GM19328 (cell line): Measurements from ENCODE around the gene FAM185A.
"Not testable (repeated sequence)": the region's sequence is repeated elsewhere in the genome, so short reads cannot be mapped to it uniquely, and the experiment has no call there.

ENCODE experiments used
- ATAC-seq: cut with Tn5 transposase; IDR thresholded peaks from one replicate; pipeline ENCODE4 v1.9.1; 2021; ENCODE audit warnings: mild to moderate bottlenecking, moderate library complexity; ENCODE audit not compliant: unreplicated experiment

FAM185A gene

GRCh38 chr7:102828286-102828685 is 79.5 kb downstream of the FAM185A start:
- no peak for ATAC-seq

- ATAC-seq, result no peak
Measured at GRCh38 chr7:102829075-102829474, 80.3 kb downstream of the FAM185A start.

- no peak for ATAC-seq
Measured at GRCh38 chr7:102830197-102830596, 81.4 kb downstream of the FAM185A start.

DNA sequence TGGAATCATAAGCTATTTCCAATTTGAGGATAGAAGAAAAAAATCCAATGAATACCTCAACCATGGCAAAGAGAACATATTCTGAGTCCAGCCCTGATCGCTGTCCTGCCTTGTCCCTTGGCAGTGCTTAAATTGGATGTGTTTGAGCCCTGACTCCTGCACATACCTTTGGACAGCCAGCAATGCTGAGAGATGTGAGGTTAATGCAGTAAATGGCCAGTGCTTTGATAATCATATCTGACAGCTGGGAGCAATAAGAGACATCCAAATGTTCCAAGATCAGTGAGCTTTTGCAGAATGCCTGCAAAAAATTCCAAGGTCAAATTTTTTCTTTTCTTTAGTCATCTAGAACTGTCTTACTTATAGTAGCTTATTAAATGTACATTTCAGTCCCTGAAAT is 83.9 kb downstream of the FAM185A start:
- no peak for ATAC-seq

- ATAC-seq, result no peak
Measured at GRCh38 chr7:102833343-102833742, 84.5 kb downstream of the FAM185A start.

DNA sequence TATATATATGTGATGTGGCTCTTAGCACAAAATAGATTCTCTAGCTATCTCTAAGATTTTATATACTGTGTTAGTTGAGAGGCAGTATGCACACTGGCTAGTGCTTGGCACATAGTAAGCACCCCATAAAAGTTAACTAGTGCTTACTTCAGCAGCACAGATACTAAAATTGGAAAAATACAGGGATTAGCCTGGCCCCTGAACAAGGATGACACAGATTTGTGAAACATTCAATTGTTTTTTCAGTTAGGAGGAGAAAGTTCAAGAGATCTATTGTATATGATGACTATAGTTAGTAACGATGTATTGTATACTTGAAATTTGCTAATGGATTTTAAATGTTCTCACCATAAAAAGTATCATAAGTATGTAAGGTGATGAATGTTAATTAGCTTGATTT is 85.7 kb downstream of the FAM185A start:
- no peak for ATAC-seq

DNA sequence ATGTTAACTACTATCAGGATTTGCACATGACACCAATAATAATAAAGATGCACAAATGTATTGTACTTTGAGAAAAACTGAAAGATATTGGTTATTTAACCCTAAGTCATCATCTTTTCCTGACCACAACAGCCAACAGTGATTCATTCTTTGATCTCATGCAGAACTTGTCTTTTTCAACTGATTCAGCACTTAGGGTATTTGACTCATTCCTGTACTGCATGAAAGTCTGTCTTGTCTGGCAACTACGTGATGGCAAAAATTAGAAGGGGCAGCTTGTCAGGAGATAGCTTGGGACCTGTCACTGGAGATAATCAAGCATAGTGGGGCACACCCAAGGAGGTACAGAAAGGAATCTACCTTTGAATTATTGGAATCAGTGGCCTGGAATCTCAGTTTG is 86.2 kb downstream of the FAM185A start:
- ATAC-seq, result no peak

DNA sequence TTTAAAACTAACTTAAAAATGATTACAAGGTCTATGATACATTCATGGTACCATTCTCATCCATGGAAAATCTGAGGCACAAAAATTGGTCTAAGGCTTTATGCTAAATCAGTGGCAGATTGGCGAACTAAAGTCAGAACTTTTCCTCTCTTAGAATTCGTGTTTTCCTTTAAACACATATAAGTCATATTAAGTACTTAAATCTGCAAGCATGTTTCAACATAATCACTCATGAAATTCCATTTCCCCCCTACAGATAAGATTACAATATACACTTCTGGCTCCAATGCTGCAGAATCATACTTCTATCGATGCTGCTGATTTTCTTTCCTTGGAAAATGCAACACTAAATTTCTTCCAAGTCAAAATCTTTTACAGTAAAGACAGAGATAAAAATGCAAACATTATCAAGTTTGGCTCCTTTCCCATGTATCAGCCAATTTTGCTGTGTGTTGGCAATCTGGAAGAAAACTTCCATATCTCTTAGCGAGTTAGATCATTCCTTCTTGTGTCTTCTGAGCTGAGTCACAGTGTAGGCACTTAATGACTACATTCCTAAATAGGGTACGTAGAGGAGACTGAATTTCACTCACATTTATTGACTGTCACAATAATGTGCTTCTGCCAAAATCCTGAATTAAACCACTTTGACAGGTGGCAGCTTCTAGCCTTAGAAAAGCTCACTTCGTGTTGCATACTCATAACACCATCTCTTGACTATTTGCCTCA is 87.6 kb downstream of the FAM185A start:
- no peak for ATAC-seq

GRCh38 chr7:102836977-102837376 is 88.2 kb downstream of the FAM185A start:
- ATAC-seq, result no peak

DNA sequence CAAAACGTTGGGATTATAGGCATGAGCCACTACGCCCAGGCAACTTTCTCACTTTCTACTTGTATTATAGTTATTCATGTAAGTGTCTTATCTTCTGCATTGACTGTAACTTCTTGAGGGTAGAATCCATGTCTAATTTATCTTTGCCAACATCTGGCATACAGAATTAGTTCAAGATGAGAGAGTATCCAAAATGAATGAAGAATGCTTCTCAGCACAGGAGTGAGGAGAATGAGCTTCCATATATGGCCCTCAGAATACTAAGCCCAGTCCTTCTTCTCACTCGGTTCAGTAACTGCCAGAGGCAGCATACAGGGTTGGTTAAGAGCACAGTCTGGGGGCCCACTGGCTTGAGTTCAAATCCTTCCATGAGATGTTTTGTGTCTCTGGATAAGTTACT is 89.0 kb downstream of the FAM185A start:
- no peak for ATAC-seq

DNA sequence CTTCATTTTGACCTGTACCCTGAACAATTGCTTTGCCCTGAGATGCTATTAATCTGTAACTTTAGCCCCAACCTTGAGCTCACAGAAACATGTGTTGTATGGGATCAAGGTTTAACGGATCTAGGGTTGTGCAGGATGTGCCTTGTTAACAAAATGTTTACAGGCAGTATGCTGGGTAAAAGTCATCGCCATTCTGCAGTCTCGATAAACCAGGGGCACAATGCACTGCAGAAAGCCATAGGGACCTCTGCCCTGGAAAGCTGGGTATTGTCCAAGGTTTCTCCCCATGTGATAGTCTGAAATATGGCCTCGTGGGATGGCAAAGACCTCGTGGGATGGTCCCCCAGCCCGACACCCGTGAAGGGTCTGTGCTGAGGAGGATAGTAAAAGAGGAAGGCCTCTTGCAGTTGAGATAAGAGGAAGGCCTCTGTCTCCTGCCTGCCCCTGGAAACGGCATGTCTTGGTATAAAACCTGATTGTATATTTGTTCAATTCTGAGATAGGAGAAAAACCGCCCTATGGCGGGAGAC is 89.8 kb downstream of the FAM185A start:
- ATAC-seq, result not testable (repeated sequence)

DNA sequence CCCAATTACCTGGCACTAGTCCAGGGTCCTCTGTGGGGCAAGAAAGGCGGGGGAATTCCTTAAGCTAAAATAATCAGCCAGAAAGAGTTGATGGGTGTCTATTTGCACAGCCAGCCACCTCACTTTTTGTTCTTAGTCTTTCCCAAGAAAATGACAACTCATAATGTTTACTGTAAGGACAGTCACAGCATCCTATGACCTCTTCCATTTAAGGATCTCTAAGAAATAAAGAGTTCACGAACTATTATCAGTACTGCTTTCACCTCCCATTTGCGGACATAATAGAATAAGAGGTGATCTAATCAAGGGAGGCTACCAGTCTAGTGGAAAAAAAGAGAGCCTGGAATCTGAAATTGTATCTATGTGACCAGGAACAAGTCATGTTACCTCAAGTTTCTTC is 91.6 kb downstream of the FAM185A start:
- ATAC-seq, result no peak

- ATAC-seq, result no peak
Measured at GRCh38 chr7:102841290-102841689, 92.5 kb downstream of the FAM185A start.

GRCh38 chr7:102842284-102842683 is 93.5 kb downstream of the FAM185A start:
- ATAC-seq, result no peak

GRCh38 chr7:102843850-102844249 is 95.1 kb downstream of the FAM185A start:
- peak; percentile 94 for ATAC-seq

DNA sequence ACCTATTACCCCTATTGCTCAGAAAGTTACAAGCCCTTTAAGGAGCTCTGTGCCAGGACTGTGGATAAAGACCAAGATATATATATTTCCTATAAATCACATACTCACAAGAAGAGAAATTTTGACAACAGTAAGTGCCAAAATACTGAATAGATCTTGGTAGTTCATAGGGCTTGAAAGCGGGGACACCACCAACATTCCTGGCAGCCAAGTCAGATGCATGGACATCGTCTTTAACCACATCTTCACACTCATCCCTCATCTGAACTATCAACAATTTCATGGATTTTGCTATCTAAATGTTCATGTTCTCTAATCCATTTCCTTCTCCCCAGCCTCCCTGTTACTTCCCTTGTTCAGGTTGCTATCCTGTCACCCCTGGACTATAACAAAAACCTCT is 96.5 kb downstream of the FAM185A start:
- no peak for ATAC-seq

DNA sequence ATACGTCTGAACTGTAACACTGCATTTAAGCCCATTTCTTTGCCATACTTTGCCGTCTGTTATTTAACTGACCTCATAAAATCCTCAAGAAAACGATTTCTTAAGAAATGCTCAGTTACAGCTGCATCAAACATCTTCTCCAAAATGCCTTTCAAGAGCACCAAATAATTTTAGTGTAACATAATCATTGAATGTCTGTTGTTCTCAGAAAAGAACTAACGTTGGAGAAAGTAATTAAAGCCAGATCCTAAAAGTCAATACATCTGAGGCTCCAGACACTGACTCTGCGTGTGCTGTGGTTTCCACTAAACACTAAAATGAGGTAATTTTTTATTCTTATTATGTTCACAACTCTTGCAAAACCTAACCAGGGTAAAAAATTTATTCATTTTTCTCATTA is 100.3 kb downstream of the FAM185A start:
- ATAC-seq, result no peak

GRCh38 chr7:102849538-102849937 is 100.7 kb downstream of the FAM185A start:
- ATAC-seq, result no peak

- no peak for ATAC-seq
Measured at GRCh38 chr7:102856036-102856435, 107.2 kb downstream of the FAM185A start.
